Inflammatory macrophage treated with lipopolysaccharide for 4 hours (primary cell): Measurements from ENCODE around the gene ARHGEF11.

ENCODE experiments used
- DNase-seq: peaks from one replicate; pipeline ENCODE4 v3.0.0-alpha.2; 2020

The ARHGEF11 gene, protein sequence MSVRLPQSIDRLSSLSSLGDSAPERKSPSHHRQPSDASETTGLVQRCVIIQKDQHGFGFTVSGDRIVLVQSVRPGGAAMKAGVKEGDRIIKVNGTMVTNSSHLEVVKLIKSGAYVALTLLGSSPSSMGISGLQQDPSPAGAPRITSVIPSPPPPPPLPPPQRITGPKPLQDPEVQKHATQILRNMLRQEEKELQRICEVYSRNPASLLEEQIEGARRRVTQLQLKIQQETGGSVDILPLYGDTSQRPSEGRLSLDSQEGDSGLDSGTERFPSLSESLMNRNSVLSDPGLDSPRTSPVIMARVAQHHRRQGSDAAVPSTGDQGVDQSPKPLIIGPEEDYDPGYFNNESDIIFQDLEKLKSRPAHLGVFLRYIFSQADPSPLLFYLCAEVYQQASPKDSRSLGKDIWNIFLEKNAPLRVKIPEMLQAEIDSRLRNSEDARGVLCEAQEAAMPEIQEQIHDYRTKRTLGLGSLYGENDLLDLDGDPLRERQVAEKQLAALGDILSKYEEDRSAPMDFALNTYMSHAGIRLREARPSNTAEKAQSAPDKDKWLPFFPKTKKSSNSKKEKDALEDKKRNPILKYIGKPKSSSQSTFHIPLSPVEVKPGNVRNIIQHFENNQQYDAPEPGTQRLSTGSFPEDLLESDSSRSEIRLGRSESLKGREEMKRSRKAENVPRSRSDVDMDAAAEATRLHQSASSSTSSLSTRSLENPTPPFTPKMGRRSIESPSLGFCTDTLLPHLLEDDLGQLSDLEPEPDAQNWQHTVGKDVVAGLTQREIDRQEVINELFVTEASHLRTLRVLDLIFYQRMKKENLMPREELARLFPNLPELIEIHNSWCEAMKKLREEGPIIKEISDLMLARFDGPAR (N-terminal part only)

DNA sequence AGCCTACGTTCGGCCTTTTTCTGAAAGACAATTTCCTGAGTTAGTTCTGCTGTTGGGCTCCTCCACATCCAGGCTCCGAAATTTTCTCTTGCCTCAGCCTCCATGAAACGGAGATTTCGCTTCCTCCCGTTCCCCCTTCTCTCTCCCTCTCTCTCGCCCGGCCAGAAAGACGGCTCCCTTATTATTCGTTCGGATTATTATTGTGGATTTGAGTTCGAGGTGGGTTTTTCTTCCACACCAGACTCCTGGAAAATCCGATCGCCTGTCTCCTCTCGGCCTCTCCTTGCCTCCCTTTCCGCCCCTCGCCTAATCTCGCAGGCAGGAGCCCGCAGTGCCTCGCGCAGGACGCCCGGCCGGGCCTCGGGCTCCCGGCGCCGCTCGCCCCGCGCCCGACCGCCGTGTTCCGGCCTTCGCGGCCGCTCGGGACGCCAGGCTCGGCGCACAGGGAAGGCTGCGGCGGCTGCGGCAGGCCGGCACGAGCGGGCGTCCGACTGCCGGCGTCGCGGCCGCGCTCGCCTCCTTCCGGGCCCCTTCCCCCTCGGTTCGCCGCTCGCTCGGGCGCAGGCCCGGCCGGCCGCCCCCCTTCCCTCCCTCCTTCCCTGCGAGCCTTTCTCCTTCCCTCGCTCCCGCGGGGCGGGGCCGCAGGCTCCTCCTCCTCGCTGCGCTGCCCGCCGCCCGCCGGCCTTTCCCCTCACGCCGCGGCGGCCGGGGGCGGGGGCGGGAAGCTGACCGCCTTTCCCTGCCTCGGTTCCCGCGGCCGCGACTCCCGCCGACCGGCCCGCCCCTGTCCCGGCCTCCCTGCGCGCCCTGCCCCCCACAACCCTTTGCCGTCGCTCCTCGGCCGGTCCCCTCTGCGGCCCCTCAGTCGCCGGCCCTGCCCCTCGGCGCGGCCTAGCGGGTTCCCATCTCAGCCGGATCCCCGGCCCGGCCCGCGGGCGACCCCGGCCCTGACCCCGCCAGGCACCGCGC lies at the start of gene ARHGEF11:
ARHGEF11 (minus strand) TSS at position 493 of the 969 bp plus-strand sequence. CDS start 1,412 bp downstream, outside the sequence.
- DNase-seq = peak; percentile 87

DNA sequence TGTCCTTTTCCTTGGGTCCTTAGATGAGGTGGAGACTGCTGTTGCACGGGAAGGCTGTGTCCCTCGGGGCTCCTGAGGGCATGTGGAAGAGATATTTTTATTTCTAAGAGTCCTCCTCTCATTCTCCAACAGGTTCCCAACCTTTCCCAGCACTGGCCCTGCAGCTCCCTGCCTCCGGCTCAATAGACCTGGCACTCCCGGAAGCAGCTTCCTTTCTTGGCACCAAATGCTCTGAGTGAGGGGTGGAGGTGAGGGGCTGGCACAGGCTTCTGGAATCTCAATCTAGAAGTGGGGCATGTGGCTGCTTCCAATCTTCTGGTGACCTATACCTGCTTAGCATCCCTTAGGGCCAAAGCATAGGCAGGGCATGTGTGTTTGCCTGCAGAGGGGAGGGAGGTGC lies 49.5 kb upstream of the ARHGEF11 start:
- no peak for DNase-seq

DNA sequence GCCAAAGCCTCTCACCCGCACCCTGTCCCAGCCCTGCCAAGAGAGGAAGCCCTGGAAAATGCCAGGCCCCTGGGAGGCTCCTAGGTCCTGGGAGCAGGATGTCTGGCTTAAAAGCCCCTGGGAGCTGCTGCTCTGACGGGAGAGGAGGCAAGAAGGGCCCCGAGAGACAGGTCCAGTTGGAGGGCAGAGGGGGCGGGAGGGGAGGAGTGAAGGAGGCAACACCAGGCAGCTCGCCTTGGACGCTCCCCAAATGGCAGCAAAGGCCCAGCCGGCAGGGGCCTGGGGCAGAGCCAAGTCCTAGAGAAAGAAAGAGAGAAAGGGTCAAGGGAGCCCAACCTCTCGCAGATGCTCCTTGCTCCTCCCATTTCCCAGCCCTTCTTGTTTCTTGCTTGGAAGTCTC lies 47.3 kb upstream of the ARHGEF11 start:
- no peak for DNase-seq

DNA sequence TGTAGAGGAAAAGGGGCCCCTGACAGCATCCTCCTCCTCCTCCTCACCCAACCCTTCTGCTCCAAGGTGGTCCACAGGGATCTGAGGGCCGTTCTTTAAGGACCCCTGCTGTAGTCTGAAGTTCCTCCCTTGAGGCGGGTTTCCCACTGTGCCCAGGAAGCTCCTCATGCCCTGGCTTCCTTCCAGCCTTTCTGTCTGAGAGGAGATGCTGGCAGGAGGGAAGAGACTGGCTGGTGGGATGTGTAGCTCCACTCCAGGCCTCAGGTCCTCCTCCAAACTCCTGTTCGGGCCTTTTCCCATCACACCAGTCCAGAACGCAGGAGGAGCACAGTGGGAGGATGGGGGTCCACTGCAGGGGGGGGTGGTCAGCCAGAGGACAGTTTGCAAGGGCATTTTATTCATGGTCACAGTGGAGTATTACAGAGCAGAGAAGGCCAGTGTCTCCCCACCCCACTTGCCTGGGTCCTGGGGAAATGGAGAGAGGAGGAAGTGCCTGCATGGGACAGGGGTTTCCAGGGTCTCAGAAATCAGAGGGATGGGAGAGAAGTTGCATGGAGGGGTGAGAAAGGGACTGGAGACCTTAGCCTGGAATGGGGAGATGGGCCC lies 46.2 kb upstream of the ARHGEF11 start:
- no peak for DNase-seq

DNA sequence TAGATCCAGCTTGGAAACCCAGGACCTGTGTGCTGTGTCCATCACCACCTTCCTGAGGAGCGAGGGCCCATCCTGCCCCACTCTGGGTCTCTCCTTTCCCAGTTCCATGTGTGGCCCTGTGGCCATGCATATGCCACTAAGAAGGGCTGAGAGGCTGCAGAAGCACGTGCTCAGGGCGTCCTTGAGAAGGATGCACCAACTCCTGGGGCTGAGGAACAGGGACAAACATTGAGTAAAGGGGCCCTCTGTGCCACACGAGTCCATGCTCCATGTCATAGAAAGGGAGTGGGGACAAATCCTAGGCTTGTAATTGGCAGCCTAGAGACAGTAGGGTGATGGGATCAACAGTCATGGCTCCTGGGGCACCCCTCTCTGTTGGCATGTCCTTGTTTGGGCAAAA lies 45.6 kb upstream of the ARHGEF11 start:
- no peak for DNase-seq

DNA sequence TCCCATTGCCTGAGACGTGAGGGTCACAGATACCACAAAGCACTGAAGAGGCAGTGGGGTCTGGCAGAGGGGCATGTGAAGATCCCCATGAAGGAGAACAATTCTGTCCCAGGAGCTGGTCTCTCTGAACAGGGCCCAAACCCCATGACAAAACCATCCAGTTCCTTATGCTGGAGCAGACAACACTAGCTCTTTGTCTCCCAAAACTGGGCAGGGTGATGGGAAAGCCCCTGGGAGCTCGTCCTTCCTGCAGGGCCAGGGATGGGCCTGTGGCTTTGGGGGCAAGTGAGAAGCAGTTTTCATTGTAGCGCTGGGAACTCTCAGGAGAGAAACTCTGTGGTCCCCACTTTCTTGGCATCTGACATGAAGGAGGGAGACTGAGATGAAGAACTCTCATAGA lies 45.2 kb upstream of the ARHGEF11 start:
- no peak for DNase-seq

DNA sequence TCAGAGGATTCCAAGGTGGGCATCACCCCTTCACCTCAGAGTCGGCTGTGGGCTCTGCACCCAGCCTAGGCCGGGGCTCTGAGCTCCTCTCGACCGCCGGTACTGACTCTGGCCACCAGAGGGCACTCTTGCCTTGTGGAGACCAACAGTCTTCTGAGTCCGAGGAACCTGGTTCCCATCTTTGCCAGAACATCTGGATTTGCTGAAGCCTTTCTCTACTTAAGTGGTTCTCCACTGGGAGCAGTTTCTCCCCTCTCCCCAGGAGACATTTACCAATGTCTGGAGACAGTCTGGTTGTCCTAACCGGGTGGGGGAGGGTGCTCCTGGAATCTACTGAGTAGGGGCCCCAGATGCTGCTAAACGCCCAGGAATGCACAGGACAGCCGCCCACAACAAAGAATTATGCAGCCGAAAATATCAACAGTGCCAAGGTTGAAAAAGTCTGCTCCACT lies 44.7 kb upstream of the ARHGEF11 start:
- peak; percentile 85 for DNase-seq

DNA sequence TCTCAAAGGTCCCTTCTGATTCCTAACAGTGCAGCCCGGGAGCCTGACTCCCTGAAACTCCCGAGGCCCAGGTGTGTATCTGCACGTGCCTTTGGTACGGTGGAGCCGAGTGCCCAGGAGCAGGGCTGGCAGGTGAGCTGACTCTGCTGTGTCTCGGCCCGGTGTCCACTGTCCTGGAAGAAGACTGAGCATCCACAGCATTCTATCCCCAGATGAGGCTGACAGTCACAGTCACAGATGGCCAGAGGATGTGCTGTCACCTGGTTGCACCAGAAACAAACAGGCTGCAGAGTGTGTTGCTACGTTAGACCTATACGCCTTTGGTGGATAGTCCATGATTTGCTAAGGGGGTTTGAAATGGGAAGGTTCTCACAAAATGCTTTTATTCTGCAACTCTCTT lies 44.2 kb upstream of the ARHGEF11 start:
- no peak for DNase-seq

DNA sequence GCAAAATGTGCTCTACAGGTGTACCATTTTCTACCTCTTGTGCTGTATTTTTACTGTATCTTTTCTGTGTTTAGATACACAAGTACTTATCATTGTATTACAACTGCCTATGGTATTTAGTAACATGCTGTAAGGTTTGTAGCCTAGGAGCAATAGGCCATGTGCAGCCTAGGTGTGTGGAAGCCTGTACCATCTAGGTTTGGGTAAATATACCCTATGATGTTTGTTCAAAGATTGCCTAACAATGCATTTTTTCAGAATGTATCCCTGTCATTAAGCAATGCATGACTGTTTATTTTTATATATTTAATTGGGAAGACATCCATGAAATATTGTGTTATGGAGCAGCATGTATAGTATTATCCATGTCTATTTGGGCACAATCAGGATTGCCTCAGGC lies 43.1 kb upstream of the ARHGEF11 start:
- no peak for DNase-seq

DNA sequence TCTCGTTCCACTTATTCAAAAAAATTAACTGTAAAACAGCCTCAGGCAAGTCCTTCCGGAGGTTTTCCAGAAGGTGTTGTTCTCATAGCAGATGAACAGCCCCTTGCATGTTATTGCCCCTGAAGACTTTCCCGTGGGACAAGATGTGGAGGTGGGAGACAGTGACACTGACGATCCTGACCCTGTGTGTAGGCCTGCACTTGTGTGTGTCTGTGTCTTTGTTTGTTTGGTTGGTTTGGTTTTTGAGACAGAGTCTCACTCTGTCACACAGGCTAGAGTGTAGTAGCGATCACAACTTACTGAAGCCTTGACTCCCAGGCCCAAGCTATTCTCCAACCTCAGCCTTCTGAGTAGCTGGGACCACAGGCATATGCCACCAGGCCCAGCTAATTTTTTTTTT lies 41.5 kb upstream of the ARHGEF11 start:
- DNase-seq = no peak

DNA sequence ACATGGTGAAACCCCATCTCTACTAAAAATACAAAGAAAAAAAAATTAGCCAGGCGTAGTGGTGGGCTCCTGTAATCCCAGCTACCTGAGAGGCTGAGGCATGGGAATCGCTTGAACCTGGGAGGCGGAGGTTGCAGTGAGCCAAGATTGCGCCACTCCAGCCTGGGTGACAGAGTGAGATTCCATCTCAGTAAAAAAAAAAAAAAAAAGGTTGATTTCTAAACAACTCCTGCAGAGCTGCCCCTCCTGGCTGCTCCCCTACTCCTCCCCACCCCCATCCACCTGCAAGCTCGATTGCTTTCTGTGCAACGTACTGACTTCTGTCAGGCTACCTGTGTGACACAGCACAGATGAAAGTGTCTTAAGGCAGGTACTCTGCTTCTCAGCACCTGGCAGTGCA lies 40.8 kb upstream of the ARHGEF11 start:
- no peak for DNase-seq

DNA sequence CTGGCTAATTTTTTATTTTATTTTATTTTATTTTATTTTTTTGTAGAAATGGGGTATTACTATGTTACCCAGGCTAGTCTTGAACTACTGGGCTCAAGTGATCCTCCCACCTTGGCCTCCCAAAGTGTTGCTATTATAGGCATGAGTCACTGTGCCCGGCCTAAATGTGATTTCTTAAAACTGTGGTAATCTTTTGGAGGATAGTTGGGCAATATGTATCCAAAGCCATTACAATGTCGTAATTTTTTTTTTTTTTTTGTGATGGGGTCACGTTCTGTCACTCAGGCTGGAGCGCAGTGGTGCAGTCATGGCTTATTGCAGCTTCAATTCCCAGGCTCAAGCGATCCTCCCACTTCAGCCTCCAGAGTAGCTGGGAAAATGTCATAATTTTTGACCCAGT lies 39.9 kb upstream of the ARHGEF11 start:
- peak; percentile 84 for DNase-seq

DNA sequence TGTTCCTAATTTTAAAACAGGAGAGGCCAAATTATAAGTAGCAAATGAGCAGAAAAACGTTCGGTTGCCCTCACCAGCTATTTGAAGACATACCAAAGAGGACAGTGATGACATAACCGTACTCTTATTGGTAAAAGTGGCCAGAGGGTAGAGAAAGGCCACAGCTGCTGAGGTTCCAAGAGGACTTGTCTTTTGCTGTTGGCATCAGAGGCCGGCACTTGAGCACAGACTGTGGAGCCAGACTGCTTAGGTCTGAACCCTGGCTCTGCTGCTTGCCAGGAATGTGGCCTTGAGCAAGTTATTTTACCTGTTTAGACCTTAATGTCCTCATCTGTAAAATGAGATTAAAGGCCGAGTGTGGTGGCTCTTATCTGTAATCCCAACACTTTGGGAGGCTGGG lies 39.2 kb upstream of the ARHGEF11 start:
- no peak for DNase-seq

DNA sequence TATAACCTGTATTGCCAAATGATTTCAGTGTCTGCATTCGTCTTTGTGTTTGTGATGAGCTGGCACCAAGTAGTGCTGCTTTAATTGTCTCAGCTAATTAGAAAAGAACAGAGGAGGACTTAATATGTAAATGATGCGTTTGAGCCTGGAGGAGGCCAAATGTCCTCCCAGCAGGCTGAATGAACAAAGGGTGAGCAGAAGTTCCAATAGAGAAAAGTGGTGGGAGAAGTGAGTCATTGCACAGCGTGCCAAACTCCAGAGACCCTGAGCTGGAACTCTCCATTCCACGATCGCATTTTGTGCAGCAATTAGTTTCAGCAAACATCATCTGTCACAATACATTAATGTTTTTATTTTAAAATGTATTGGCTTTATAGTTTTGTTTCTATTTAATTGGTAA lies 36.2 kb upstream of the ARHGEF11 start:
- DNase-seq = no peak

DNA sequence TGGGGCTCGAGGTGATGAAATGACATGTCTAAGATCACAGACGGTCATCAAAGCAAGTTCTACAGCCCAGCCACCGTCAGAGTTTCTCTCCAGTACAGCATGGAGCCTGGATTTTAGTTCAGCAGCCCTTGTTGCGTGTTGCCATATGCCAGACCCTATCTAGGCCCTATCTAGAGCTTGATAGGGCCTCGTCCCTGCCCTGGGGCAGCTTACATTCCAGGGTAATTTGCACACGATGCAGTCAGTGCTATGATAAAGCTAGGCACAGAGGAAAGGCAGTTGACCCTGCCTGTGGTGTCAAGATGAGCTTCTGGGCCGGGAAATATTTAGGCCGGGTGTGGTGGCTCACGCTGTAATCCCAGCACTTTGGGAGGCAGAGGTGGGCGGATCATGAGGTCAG lies 35.2 kb upstream of the ARHGEF11 start:
- no peak for DNase-seq

DNA sequence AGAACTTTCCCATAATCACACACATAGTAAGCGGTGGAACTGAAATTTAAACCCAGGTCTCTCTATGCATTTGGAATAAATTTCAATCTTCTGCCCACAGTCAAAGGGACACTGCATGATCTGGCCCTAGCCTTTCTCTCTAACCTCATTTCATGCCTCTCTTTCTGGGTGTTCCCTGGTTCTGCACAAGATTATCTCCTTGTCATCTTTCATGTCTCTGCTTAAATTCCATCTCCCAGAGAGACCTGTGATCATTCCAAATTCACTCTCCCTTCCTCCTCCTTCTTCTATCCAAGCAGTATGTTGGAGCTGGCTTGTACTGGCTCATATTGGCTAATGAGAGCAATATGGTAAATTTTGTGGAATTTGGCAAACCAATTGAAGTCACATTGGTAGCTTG lies 31.9 kb upstream of the ARHGEF11 start:
- DNase-seq = no peak

DNA sequence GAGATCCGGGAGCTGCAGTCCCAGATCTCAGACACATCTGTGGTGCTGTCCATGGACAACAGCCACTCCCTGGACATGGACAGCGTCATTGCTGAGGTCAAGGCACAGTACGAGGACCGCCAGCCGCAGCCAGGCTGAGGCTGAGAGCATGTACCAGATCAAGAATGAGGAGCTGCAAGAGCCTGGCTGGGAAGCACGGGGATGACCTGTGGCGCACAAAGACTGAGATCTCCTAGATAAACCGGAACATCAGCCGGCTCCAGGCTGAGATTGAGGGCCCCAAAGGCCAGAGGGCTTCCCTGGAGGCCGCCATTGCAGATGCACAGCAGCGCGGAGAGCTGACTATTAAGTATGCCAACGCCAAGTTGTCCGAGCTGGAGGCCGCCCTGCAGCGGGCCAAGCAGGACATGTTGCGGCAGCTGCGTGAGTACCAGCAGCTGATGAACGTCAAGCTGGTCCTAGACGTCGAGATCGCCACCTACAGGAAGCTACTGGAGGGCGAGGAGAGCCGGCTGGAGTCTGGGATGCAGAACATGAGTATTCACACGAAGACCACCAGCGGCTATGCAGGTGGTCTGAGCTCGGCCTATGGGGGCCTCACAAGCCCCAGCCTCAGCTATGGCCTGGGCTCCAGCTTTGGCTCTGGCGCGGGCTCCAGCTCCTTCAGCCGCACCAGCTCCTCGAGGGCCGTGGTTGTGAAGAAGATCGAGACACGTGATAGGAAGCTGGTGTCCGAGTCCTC lies 28.6 kb upstream of the ARHGEF11 start:
- DNase-seq = peak; percentile 74

DNA sequence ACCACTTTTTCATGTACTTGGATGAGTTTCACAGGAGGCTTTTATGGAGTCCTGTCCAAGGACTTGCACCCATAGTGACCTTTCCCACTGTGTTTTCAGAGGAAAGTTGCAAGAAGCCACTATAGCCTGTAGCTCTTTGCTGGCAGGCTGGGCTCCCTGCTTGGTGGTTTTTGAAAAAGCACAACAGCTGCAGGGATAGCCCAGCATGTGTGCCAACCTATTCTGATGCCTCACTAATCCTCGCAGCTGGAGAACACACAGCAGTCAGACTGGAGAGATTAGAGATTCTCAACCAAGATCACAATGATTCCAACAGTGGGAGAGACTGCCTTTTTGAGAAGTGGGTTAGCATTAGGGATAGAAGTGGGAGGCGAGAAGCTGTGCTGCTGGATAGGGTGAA lies 24.1 kb upstream of the ARHGEF11 start:
- DNase-seq = no peak

DNA sequence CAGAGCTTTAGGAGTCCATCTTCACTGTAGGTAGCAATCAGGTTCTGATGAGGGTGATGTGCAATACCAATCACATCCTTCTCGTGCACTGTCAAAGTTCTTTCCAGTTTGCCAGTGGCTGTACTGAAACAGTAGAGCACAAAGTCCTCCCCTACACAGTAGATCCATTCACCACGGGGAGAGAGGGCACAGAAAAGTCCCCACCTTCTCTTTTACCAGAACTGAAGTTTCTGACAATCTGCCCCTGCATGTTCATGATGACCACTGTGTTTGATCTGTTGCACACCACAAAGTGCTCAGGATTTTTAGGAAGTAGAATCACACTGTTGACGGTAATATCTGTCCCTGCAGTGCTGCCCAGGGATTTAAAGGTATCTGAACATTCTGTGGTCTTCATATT lies 13.7 kb upstream of the ARHGEF11 start:
- peak; percentile 13 for DNase-seq

DNA sequence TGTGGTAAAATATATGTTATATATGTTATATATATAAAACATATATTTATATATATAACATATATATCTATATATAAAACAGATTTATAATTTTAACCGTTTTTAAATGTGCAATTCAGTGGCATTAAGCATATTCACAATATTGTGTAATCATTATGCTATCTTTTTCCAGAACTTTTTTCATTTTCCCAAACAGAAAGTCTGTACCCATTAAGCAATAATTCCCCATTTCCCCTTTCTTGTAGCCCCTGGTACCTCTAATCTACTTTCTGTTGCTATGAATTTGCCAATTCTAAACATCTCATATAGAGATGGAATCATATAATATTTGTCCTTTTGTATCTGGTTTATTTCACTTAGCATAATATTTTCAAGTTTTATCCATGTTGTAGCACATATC lies 10.7 kb upstream of the ARHGEF11 start:
- DNase-seq = peak; percentile 79

DNA sequence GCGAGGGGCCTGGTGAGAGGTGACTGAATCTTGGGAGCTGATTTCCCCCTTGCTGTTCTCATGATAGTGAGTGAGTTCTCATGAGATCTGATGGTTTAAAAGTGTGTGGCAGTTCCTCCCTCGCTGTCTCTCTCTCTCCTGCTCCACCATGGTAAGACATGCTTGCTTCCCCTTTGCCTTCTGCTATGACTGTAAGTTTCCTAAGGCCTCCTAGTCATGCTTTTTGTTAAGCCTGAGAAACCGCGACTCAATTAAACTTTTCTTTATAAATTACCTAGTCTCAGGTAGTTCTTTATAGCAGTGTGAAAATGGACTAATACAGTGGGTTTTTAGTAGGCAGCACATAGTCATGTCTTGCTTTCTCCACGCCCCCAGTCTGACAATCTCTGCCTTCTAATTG lies 10.2 kb upstream of the ARHGEF11 start:
- peak; percentile 87 for DNase-seq

DNA sequence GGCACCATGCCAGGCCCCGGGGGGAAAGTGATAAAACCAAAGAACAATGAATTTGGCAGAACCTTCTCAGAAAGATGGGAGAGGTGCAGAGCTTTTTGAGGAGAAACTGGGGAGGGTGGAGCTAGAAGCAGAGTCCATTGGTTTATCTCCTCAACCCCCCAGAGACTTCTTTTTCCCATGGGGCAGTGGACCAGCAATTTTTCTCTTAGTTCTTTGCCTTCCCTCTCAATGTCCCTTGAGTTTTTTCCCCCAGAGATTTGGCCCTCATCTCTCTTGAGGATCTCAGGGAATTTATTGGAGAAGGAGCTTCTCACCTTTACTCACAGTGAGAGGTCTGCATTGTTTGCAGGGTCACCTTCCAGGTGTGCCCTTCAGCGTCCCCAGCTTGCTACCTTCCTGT lies 5.3 kb upstream of the ARHGEF11 start:
- no peak for DNase-seq
